HFFc6 (cell line): ENCODE data around the gene SAMM50. TPM values are rescaled to one million over a fixed set of nuclear protein-coding genes. Genes with fewer than 3 reads are reported as not detected.

Experiments used
- DNase-seq: peaks from one replicate; pipeline ENCODE4 v3.0.0-alpha.2; 2018
- H3K27ac Mint-ChIP-seq: 2 replicates; pipeline ENCODE4 v1.8.0; 2020; ENCODE audit warnings: mild to moderate bottlenecking, mixed read lengths
- H3K27me3 Mint-ChIP-seq: 2 replicates; pipeline ENCODE4 v1.8.0; 2021; ENCODE audit warnings: mild to moderate bottlenecking, moderate library complexity, mixed read lengths; ENCODE audit not compliant: insufficient read depth
- H3K36me3 Mint-ChIP-seq: 2 replicates; pipeline ENCODE4 v1.8.0; 2021; ENCODE audit warnings: low read depth, mixed read lengths
- H3K4me1 Mint-ChIP-seq: 2 replicates; pipeline ENCODE4 v1.8.0; 2020; ENCODE audit warnings: low read depth, mixed read lengths
- H3K4me3 Mint-ChIP-seq: 2 replicates; pipeline ENCODE4 v1.8.0; 2020; ENCODE audit warnings: mild to moderate bottlenecking, moderate library complexity, mixed read lengths
- H3K9me3 Mint-ChIP-seq: 2 replicates; pipeline ENCODE4 v1.8.0; 2020; ENCODE audit warnings: mild to moderate bottlenecking, mixed read lengths
- CTCF ChIP-seq: fragments of 200-600 bp; sonication (generic); IDR thresholded peaks from 2 replicates; pipeline ENCODE4 v1.5.0; 2021; ENCODE audit warnings: antibody characterized with exemption, mild to moderate bottlenecking
- total RNA-seq, 6 experiments: library from RNA; stranded (reverse); fragmentation: NEBNext Ultra II Directional; extraction: Animal tissue kit (Norgen Biotek cat#: 25700); gene quantifications; 2 replicates in 1 of 6; 3 replicates in 5 of 6; pipeline ENCODE4 v1.2.3, GENCODE V29; 2021

SAMM50 gene
- total RNA-seq, 6 experiments from 2014 or later, result 51.6 to 57.2 (median 53.3) TPM

DNA sequence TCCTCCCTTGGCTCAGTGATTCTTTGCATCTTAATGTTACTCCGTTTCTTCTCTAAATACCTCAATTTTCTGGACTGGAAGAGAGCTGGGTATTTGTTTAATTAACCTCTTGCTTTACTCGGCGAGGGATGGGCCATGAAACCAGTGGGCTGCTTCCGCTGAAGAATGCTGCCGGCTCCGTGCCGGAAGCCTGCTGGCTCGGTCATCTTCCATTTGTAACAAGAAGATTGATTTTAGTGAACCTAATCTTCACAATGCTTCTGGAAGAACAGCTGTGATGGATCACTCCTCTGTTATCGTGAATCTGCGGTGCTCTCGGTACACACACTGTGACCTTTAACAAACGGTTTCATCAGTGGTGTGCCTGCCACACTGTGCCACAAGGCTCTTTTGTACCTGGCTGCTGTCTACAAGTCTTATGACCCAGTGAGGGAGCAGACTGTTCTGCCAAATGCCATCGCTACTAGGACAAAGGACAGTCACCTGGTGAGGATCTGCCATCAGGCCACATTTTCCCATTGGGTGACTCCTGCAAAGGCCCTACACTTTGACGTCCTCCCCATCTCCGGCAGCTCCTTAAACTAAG is 43.5 kb downstream of the SAMM50 start:
- TF ChIP-seq CTCF, result no peak
- Mint-ChIP-seq H3K9me3 (no peaks in the 10 kb centered on the region), H3K27ac (no peak overlapping the region), H3K4me1 (no peaks in the 10 kb centered on the region), H3K27me3 (no peaks in the 10 kb centered on the region; the same call in 1 of the 2 replicates), H3K4me3 (no peak overlapping the region; the same call in 1 of the 2 replicates), H3K36me3 (peaks cover 22% of the 10 kb centered on the region)
- DNase-seq, result no peak

DNA sequence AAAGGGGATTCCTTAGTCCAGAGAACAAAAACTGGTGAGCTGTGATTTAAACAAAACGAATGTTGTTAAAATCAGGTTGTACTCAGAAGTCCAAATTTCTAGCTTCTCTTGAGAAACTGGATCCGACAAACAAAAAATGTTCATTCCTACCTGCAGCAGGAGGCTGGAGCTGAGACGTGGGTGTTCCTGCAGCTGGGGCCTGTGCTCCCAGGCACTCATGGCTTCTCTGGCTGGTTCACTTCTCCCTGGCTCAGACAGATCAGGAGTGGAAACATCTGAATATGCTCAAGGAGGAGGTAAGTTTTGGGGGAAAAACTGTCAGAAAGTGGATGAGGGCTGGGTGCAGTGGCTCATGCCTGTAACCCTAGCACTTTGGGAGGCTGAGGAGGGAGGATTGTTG is 44.1 kb downstream of the SAMM50 start:
- H3K27me3 Mint-ChIP-seq, result no peaks in the 10 kb centered on the region; the same call in 1 of the 2 replicates
- H3K4me3 Mint-ChIP-seq, result no peak overlapping the region
- no peak overlapping the region for H3K27ac Mint-ChIP-seq
- H3K9me3 Mint-ChIP-seq, result no peaks in the 10 kb centered on the region
- peaks cover 22% of the 10 kb centered on the region for H3K36me3 Mint-ChIP-seq
- H3K4me1 Mint-ChIP-seq, result no peaks in the 10 kb centered on the region
- no peak for TF ChIP-seq CTCF
- DNase-seq, result no peak

GRCh38 chr22:44000123-44000522 is 44.9 kb downstream of the SAMM50 start:
- Mint-ChIP-seq H3K4me1 (no peaks in the 10 kb centered on the region), H3K36me3 (peaks cover 18% of the 10 kb centered on the region), H3K9me3 (no peaks in the 10 kb centered on the region), H3K27me3 (no peaks in the 10 kb centered on the region; the same call in 1 of the 2 replicates), H3K4me3 (no peak overlapping the region), H3K27ac (no peak overlapping the region)
- DNase-seq, result no peak
- TF ChIP-seq CTCF, result no peak

DNA sequence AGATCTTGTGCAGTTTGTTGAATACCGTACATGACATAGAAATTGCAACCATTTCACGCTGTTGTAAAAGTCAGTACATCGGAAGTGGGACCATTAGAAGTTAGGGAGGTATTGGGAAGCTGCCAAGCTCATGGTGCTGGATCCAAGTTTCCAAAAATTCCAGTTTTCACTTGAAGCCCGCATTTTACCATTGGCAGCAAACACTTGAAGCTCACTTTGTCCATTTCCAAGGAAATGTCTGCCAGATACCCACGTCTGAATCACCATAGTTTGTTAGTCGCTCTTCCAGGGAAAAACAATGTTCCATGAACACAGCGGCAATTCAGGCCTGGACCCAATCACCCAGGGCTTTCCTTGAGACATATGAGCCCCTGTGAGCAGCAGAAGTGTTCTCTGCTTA is 46.3 kb downstream of the SAMM50 start:
- Mint-ChIP-seq H3K36me3 (peaks cover 24% of the 10 kb centered on the region), H3K4me3 (no peak overlapping the region), H3K27ac (no peak overlapping the region), H3K9me3 (no peaks in the 10 kb centered on the region; the same call in 1 of the 2 replicates), H3K27me3 (no peaks in the 10 kb centered on the region; the same call in 1 of the 2 replicates), H3K4me1 (no peaks in the 10 kb centered on the region)
- no peak for DNase-seq
- TF ChIP-seq CTCF, result no peak

DNA sequence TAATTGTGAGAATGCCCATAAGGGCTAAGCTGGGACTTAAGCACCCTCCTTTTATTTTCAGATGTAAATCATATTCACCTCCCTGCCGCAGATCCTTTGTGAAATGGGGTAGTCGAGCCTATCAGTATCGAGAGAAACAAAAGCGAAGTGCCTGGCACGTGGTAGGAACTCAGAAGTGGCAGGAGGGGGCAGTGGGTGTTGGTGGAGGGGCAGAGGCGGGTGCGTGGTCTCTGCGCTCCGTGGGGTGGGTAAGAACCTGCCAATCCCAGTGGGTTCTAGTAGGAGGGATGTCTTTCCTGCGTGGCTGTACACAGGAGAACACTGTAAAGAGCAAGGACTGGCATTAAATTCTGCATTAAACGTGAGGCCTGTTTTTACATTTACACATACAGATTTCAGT is 47.1 kb downstream of the SAMM50 start:
- no peaks in the 10 kb centered on the region; the same call in 1 of the 2 replicates for H3K9me3 Mint-ChIP-seq
- TF ChIP-seq CTCF, result no peak
- no peak overlapping the region for H3K4me3 Mint-ChIP-seq
- no peaks in the 10 kb centered on the region; the same call in 1 of the 2 replicates for H3K27me3 Mint-ChIP-seq
- H3K36me3 Mint-ChIP-seq, result peaks cover 21% of the 10 kb centered on the region
- H3K4me1 Mint-ChIP-seq, result no peaks in the 10 kb centered on the region
- no peak overlapping the region for H3K27ac Mint-ChIP-seq
- no peak for DNase-seq
